OCI-M2 (cell line): ENCODE results near the gene TAOK1.

Experiments
- DNase-seq: peaks from one replicate; lab custom pipeline; 2025; ENCODE audit not compliant: unreplicated experiment; lab: John Stamatoyannopoulos, UW

TAOK1 gene

GRCh38 chr17:29568331-29569244 is 178.4 kb downstream of the TAOK1 start, which contains the start of gene TP53I13:
Gene TP53I13 (plus strand): TSS chr17:29568701. CDS start chr17:29568759, 58 bp downstream.
- no peak for DNase-seq

- DNase-seq, result no peak
Measured at GRCh38 chr17:29569245-29569950, 179.2 kb downstream of the TAOK1 start.

GRCh38 chr17:29570521-29570920 is 180.4 kb downstream of the TAOK1 start:
- no peak for DNase-seq

GRCh38 chr17:29571486-29571882 is 181.3 kb downstream of the TAOK1 start:
- no peak for DNase-seq

- DNase-seq, result no peak
Measured at GRCh38 chr17:29571883-29572681, 181.9 kb downstream of the TAOK1 start.

GRCh38 chr17:29572691-29573557 is 182.8 kb downstream of the TAOK1 start:
- no peak for DNase-seq

- no peak for DNase-seq
Measured at GRCh38 chr17:29573558-29573869, 183.4 kb downstream of the TAOK1 start.

GRCh38 chr17:29573871-29574731 is 183.9 kb downstream of the TAOK1 start:
- no peak for DNase-seq

GRCh38 chr17:29574732-29575510 is 184.8 kb downstream of the TAOK1 start:
- no peak for DNase-seq

GRCh38 chr17:29575511-29576213 is 185.5 kb downstream of the TAOK1 start:
- DNase-seq, result no peak

GRCh38 chr17:29576214-29577000 is 186.2 kb downstream of the TAOK1 start:
- DNase-seq, result no peak

- no peak for DNase-seq
Measured at GRCh38 chr17:29577001-29577370, 186.8 kb downstream of the TAOK1 start.

GRCh38 chr17:29577385-29578211 is 187.4 kb downstream of the TAOK1 start:
- no peak for DNase-seq

- DNase-seq, result no peak
Measured at GRCh38 chr17:29578626-29579485, 188.7 kb downstream of the TAOK1 start.

GRCh38 chr17:29579866-29580771 is 190.0 kb downstream of the TAOK1 start:
- no peak for DNase-seq
